NB4 (cell line): ENCODE results near the gene ZBED4.

Experiments
- POLR2A ChIP-seq: IDR thresholded peaks from 2 replicates; pipeline ENCODE4 v1.6.1; 2011; ENCODE audit warnings: mild to moderate bottlenecking; ENCODE audit not compliant: insufficient read length; ENCODE audit errors: extremely low read depth
- TF ChIP-seq, protein P1 (sequence below): IDR thresholded peaks from one replicate; pipeline ENCODE4 v1.5.1; 2012; ENCODE audit warnings: low read depth, low read length

GRCh38 chr22:49934160-49934890 lies 80.7 kb downstream of the ZBED4 start:
- TF ChIP-seq, protein P1, sequence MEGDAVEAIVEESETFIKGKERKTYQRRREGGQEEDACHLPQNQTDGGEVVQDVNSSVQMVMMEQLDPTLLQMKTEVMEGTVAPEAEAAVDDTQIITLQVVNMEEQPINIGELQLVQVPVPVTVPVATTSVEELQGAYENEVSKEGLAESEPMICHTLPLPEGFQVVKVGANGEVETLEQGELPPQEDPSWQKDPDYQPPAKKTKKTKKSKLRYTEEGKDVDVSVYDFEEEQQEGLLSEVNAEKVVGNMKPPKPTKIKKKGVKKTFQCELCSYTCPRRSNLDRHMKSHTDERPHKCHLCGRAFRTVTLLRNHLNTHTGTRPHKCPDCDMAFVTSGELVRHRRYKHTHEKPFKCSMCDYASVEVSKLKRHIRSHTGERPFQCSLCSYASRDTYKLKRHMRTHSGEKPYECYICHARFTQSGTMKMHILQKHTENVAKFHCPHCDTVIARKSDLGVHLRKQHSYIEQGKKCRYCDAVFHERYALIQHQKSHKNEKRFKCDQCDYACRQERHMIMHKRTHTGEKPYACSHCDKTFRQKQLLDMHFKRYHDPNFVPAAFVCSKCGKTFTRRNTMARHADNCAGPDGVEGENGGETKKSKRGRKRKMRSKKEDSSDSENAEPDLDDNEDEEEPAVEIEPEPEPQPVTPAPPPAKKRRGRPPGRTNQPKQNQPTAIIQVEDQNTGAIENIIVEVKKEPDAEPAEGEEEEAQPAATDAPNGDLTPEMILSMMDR = no peak
- TF ChIP-seq POLR2A = no peak
